22Rv1 (cell line): ENCODE data around the gene GPR85.

ENCODE experiments used
- ZFX ChIP-seq: fragments of 450-650 bp; IDR thresholded peaks from 2 replicates; pipeline ENCODE4 v1.6.1; 2017; ENCODE audit warnings: antibody characterized with exemption, borderline replicate concordance
- TF ChIP-seq, protein P1 (sequence below): fragments of 450-650 bp; IDR thresholded peaks from 2 replicates; pipeline ENCODE4 v1.5.1; 2017; ENCODE audit warnings: mild to moderate bottlenecking

DNA sequence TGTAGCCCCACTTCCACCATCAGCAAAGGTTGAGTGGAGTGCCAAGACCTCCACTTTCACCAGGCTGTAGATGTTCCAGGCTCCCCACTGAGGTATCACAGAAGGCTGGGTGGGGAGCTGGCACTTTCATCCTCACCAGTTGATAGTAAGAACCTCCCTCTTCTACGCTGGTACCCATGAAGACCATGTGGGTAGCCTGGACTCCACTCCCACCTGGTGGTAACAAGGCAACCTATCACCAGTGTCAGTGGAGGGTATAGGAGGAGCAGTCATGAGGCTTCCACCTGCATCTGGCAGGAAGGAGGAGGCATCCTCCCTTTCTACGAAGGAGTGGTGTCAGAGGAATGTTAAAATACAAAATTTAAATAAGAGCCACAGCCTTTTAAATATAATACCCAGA, 27.3 kb upstream of the GPR85 start:
- TF ChIP-seq, protein P1, sequence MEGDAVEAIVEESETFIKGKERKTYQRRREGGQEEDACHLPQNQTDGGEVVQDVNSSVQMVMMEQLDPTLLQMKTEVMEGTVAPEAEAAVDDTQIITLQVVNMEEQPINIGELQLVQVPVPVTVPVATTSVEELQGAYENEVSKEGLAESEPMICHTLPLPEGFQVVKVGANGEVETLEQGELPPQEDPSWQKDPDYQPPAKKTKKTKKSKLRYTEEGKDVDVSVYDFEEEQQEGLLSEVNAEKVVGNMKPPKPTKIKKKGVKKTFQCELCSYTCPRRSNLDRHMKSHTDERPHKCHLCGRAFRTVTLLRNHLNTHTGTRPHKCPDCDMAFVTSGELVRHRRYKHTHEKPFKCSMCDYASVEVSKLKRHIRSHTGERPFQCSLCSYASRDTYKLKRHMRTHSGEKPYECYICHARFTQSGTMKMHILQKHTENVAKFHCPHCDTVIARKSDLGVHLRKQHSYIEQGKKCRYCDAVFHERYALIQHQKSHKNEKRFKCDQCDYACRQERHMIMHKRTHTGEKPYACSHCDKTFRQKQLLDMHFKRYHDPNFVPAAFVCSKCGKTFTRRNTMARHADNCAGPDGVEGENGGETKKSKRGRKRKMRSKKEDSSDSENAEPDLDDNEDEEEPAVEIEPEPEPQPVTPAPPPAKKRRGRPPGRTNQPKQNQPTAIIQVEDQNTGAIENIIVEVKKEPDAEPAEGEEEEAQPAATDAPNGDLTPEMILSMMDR: no peak
- no peak for TF ChIP-seq ZFX
